ENCODE results near the gene RBMS1.
A peak's percentile ranks its signal among the peaks of the same experiment; 100 is the strongest.

The RBMS1 gene

GRCh38 chr2:160493227-160494028, at the start of gene RBMS1:
Gene RBMS1, minus strand, starts transcription at chr2:160493807. Its CDS starts 444 bp downstream, at chr2:160493363.
- DNase-seq (ENCODE audit: low read depth), result peak; percentile 44

DNA sequence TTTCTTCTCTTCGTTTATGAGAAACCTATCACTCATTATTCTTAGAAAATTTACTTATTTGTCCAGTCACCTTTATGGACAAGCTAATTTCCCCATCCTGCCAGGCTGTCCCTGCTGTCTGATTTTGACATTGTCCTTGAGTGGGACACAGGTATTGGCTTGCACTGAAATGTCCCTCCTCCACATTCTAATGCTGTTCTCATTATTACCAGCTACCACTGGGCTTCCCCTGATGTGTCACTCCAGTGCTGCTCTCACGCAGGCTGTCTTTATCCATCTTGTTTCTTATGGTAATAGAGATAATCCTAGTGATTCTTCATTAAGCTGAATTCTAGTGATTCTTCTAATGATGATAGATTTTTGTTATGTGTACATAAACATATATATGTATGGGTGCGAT, 48.1 kb upstream of the RBMS1 start:
- DNase-seq (ENCODE audit: low read depth), result no peak
- H3K4me3 ChIP-seq (ENCODE audit: control insufficient read depth, low read depth, low read length), result no peak overlapping the region
- TF ChIP-seq CTCF (conservative IDR thresholded peaks at IDR 0.05; ENCODE audit: control insufficient read depth, insufficient read depth, low read depth, low read length), result no peak

More at GRCh38 chr2:160493227-160494028, at the start of gene RBMS1:
- H3K4me3 ChIP-seq (ENCODE audit: control insufficient read depth, low read depth, low read length), result peak within 1 kb of the TSS; percentile 77
- no peak for TF ChIP-seq CTCF (conservative IDR thresholded peaks at IDR 0.05; ENCODE audit: control insufficient read depth, insufficient read depth, low read depth, low read length)

- DNase-seq (ENCODE audit: low read depth), result no peak
- H3K4me3 ChIP-seq (ENCODE audit: control insufficient read depth, low read depth, low read length), result no peak overlapping the region
- TF ChIP-seq CTCF (conservative IDR thresholded peaks at IDR 0.05; ENCODE audit: control insufficient read depth, insufficient read depth, low read depth, low read length), result no peak
Observed at GRCh38 chr2:160538559-160539355, 45.1 kb upstream of the RBMS1 start.

- DNase-seq (ENCODE audit: low read depth), result no peak
- no peak overlapping the region for H3K4me3 ChIP-seq (ENCODE audit: control insufficient read depth, low read depth, low read length)
- no peak for TF ChIP-seq CTCF (conservative IDR thresholded peaks at IDR 0.05; ENCODE audit: control insufficient read depth, insufficient read depth, low read depth, low read length)
Observed at GRCh38 chr2:160538115-160538514, 44.5 kb upstream of the RBMS1 start.

- no peak for DNase-seq (ENCODE audit: low read depth)
- H3K4me3 ChIP-seq (ENCODE audit: control insufficient read depth, low read depth, low read length), result no peak overlapping the region
- TF ChIP-seq CTCF (conservative IDR thresholded peaks at IDR 0.05; ENCODE audit: control insufficient read depth, insufficient read depth, low read depth, low read length), result no peak
Observed at GRCh38 chr2:160534996-160535395, 41.4 kb upstream of the RBMS1 start.

DNA sequence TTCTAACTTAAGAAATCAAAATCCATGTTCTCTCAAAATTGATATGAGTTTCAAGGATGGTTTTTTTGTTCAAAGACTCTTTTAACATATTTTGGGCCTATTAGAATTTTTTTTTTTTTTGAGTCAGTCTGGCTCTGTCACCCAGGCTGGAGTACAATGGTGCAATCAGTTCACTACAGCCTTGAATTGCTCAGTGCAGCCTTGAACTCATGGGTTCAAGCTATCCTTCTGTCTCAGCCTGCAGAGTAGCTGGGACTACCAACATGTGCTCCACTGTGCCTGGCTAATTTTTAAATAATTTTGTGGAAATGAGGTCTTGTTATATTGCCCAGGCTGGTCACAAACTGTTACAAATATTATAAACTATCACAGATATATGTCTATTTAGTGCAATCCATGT, 40.6 kb upstream of the RBMS1 start:
- H3K4me3 ChIP-seq (ENCODE audit: control insufficient read depth, low read depth, low read length), result no peak overlapping the region
- TF ChIP-seq CTCF (conservative IDR thresholded peaks at IDR 0.05; ENCODE audit: control insufficient read depth, insufficient read depth, low read depth, low read length), result no peak
- DNase-seq (ENCODE audit: low read depth), result peak; percentile 29

Measured in fibroblast of mammary gland (primary cell).